Fibroblast of pulmonary artery (primary cell): ENCODE measurements around the gene NSD2.

Source experiments
- DNase-seq: peaks from one replicate; pipeline ENCODE4 v3.0.0-alpha.2; 2010; ENCODE audit warnings: low read depth
- H3K4me3 ChIP-seq: replicated peaks from 2 replicates; pipeline ENCODE4 v1.5.1; 2011; ENCODE audit warnings: low read depth, mild to moderate bottlenecking, control low read depth, low read length, moderate library complexity
- TF ChIP-seq, protein P1 (sequence below): IDR thresholded peaks from 2 replicates; pipeline ENCODE4 v1.5.1; 2011; ENCODE audit warnings: mild to moderate bottlenecking, control low read depth, low read length, inconsistent platforms; ENCODE audit errors: missing control alignments

The NSD2 gene

GRCh38 chr4:1973661-1974060 lies 102.5 kb downstream of the NSD2 start:
- TF ChIP-seq, protein P1, sequence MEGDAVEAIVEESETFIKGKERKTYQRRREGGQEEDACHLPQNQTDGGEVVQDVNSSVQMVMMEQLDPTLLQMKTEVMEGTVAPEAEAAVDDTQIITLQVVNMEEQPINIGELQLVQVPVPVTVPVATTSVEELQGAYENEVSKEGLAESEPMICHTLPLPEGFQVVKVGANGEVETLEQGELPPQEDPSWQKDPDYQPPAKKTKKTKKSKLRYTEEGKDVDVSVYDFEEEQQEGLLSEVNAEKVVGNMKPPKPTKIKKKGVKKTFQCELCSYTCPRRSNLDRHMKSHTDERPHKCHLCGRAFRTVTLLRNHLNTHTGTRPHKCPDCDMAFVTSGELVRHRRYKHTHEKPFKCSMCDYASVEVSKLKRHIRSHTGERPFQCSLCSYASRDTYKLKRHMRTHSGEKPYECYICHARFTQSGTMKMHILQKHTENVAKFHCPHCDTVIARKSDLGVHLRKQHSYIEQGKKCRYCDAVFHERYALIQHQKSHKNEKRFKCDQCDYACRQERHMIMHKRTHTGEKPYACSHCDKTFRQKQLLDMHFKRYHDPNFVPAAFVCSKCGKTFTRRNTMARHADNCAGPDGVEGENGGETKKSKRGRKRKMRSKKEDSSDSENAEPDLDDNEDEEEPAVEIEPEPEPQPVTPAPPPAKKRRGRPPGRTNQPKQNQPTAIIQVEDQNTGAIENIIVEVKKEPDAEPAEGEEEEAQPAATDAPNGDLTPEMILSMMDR: no peak
- no peak overlapping the region for H3K4me3 ChIP-seq
- no peak for DNase-seq

- DNase-seq: no peak
- H3K4me3 ChIP-seq: no peak overlapping the region
- TF ChIP-seq, protein P1: no peak
These were observed 103.6 kb downstream of the NSD2 start for GRCh38 chr4:1974840-1975239.

GRCh38 chr4:1975391-1975801 lies 104.2 kb downstream of the NSD2 start:
- TF ChIP-seq, protein P1: no peak
- no peak overlapping the region for H3K4me3 ChIP-seq
- no peak for DNase-seq

DNA sequence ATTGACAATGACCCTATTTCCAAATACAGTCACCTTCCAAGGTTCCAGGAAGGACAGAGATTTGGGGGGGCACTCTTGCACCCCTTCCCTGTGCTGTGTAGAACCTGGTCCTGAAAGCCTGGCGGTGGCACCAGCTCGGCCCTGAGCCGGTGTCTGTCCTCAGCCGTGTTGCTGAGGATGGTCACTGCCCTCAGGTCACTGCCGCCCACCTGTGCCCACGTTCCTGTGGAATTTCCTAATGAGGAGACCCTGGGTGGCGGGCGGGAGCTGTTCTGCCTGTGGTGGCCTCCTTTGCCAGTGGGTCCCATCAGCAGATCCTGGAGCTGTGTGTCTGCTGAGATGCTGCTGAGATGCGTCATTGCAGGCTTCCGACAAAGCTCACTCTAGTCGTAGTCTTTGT lies 104.7 kb downstream of the NSD2 start:
- DNase-seq: no peak
- TF ChIP-seq, protein P1: no peak
- no peak overlapping the region for H3K4me3 ChIP-seq

DNA sequence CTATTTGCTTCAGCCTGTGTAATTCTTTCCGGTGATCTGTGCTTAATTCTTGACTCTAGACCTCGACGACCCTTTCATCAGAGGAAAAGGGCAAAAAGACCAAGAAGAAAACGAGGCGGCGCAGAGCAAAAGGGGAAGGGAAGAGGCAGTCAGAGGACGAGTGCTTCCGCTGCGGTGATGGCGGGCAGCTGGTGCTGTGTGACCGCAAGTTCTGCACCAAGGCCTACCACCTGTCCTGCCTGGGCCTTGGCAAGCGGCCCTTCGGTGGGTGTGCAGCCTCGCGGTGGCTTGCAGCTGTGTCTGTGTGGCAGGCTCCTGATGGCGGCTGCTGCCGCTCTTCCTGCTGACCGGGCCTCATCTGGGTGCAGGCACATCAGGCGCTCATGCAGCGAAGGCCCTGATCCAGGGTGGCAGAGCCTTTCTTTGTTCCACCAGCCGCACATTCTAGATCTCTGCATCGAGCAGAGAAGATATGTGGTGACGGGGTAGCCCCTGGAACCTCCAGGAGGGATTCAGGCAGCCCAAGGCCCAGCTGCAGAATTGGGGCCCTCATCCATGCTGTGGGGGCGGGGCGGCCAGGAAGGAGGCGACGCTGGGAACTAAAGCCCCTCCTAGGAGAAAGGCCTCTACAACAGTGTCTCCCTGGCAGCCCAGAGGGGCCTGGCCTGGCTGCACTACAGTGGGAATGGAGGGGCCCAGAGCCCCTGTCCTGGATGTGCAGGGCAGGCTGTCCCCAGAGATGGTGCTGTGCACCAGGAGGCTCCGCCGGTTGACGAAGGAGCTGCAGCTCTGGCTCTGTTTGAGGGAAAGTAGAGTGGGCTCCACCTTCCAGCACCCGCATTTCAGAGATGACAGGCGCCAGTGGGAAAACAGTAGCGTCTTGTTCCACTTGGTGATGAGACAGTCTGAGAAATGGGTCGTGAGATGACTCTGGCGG lies 105.5 kb downstream of the NSD2 start:
- no peak for DNase-seq
- TF ChIP-seq, protein P1: no peak
- H3K4me3 ChIP-seq: no peak overlapping the region

DNA sequence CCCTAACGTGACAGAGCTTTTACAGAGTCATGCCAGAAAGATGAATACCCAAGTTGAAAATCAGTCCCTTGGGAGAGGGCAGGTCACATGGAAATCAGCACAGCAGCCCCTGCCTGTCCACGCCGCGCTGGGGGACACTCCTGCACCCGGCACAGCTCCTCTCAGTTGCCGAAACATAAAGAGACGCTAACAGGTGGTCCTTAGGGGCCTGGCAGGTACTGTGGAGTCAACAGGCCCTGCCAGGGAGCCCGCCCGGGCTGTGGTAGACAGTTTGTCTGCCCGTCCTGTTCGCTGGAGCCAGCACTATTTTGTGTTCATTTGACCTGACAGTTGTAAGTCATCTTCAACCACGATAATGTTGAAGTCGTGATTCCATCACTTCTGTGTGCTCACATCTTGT lies 107.0 kb downstream of the NSD2 start:
- DNase-seq: no peak
- TF ChIP-seq, protein P1: no peak
- H3K4me3 ChIP-seq: no peak overlapping the region
